ENCODE results near the gene ATP8B3. TPM values are rescaled to one million over a fixed set of nuclear protein-coding genes. Genes with fewer than 3 reads are reported as not detected.

Gene ATP8B3
- total and polyA plus RNA-seq, 10 donors: 1.9 to 10.1 (median 5.6) TPM

GRCh38 chr19:1828279-1829238 is 16.5 kb upstream of the ATP8B3 start:
- 71 to 90% (median 89%) methylated on average over 27 to 57 of the region's 57 CpGs for WGBS, 5 donors

DNA sequence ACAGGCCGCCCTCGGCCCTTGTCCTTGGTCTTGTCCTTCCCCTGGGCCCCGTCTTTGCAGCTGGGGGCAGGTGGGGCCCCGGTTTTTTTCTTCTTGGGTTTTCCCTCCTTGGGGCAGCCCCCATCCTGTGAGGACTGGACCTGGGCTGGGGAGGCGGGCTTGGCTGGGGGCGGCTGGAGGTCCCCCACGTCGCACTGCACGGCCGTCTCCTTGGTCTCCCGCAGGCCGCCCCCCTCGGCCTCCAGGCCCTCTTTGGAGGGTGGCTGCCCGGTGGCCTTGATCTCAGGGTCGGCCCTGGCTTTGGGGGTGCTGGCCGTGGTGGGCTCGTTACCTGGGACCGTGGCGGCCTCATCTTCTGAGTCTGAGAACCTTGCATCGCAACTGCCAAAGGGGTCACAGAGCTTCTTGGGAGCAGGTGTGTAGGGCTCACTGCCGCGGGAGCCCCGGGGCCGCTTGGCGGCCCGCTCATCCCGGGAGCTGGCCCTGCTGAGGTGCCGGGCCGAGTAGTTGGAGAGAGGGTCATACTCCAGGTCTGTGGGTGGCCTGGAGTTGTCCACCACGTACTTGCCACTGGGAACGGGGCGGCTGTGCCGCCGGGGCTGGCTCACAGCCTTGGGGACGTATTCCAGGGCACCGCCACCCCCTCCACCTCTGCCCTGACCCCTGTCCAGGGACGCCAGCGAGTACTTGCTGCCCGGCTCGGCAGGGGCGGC is 15.6 kb upstream of the ATP8B3 start:
- Histone ChIP-seq H3K36me3 (peaks cover 2 to 97% (median 57%) of the 10 kb centered on the region in 6 donors), H3K27me3 (replicated peaks in 1 of 7) (no peaks in the 10 kb centered on the region), H3K4me3 (peak overlapping the region in 7 of 8 donors; percentile 37 to 67 (median 44)), H3K4me1 (peaks cover 0 to 97% (median 42%) of the 10 kb centered on the region in 6 donors), H3K27ac (peak overlapping the region; percentile 61 to 89 (median 82)), H3K9me3 (no peaks in the 10 kb centered on the region)
- 77 to 94% (median 84%) methylated on average over 21 to 41 of the region's 41 CpGs for WGBS, 5 donors
- TF ChIP-seq CTCF (IDR thresholded peaks at IDR 0.05 in 8 of 11, conservative IDR thresholded peaks at IDR 0.05 in 3 of 11) (no peak), POLR2AphosphoS5 (IDR thresholded peaks at IDR 0.05) (peak in 2 of 3 donors; percentile 8 to 40), POLR2A (IDR thresholded peaks at IDR 0.05) (no peak)
- intact Hi-C loops (cut with DNase I; ENCODE audit: low total_unique reads): no loop called here
- DNase-seq: no peak

More at GRCh38 chr19:1828279-1829238, 16.5 kb upstream of the ATP8B3 start:
- Histone ChIP-seq H3K27me3 (replicated peaks in 1 of 7) (no peaks in the 10 kb centered on the region), H3K9me3 (no peaks in the 10 kb centered on the region), H3K4me3 (peak overlapping the region in 5 of 8 donors; percentile 20 to 67 (median 37)), H3K36me3 (peaks cover under 1 to 96% (median 49%) of the 10 kb centered on the region in 6 donors), H3K4me1 (peaks cover 0 to 97% (median 45%) of the 10 kb centered on the region in 6 donors), H3K27ac (peak overlapping the region in 7 of 8 donors; percentile 61 to 89 (median 84))
- DNase-seq: no peak
- TF ChIP-seq POLR2A (IDR thresholded peaks at IDR 0.05) (no peak), POLR2AphosphoS5 (IDR thresholded peaks at IDR 0.05) (peak; percentile 8 to 54 (median 47))
- intact Hi-C loops (cut with DNase I; ENCODE audit: low total_unique reads): no loop called here

GRCh38 chr19:1826557-1827521 is 14.8 kb upstream of the ATP8B3 start:
- 50 to 78% (median 64%) methylated on average over 48 to 63 of the region's 63 CpGs for WGBS, 5 donors
- intact Hi-C loops (cut with DNase I; ENCODE audit: low total_unique reads): no loop called here
- Histone ChIP-seq H3K36me3 (peaks cover 2 to 99% (median 64%) of the 10 kb centered on the region in 6 donors), H3K27me3 (replicated peaks in 1 of 7) (no peaks in the 10 kb centered on the region), H3K27ac (peak overlapping the region; percentile 61 to 89 (median 82)), H3K4me1 (peaks cover 0 to 96% (median 41%) of the 10 kb centered on the region in 6 donors), H3K9me3 (no peaks in the 10 kb centered on the region), H3K4me3 (peak overlapping the region; percentile 16 to 67 (median 42))
- peak; percentile 63 to 81 (median 79) for TF ChIP-seq POLR2AphosphoS5 (IDR thresholded peaks at IDR 0.05)
- no peak for TF ChIP-seq POLR2A (IDR thresholded peaks at IDR 0.05)
- TF ChIP-seq CTCF (IDR thresholded peaks at IDR 0.05 in 8 of 11, conservative IDR thresholded peaks at IDR 0.05 in 3 of 11): no peak
- no peak for DNase-seq

Data from spleen (tissue), 11 donors.